GM19351 (cell line): Measurements from ENCODE around the gene HNRNPH1.

Source experiments
- ATAC-seq: cut with Tn5 transposase; IDR thresholded peaks from one replicate; pipeline ENCODE4 v1.9.1; 2021; ENCODE audit warnings: mild to moderate bottlenecking, moderate library complexity; ENCODE audit not compliant: unreplicated experiment

Gene HNRNPH1

DNA sequence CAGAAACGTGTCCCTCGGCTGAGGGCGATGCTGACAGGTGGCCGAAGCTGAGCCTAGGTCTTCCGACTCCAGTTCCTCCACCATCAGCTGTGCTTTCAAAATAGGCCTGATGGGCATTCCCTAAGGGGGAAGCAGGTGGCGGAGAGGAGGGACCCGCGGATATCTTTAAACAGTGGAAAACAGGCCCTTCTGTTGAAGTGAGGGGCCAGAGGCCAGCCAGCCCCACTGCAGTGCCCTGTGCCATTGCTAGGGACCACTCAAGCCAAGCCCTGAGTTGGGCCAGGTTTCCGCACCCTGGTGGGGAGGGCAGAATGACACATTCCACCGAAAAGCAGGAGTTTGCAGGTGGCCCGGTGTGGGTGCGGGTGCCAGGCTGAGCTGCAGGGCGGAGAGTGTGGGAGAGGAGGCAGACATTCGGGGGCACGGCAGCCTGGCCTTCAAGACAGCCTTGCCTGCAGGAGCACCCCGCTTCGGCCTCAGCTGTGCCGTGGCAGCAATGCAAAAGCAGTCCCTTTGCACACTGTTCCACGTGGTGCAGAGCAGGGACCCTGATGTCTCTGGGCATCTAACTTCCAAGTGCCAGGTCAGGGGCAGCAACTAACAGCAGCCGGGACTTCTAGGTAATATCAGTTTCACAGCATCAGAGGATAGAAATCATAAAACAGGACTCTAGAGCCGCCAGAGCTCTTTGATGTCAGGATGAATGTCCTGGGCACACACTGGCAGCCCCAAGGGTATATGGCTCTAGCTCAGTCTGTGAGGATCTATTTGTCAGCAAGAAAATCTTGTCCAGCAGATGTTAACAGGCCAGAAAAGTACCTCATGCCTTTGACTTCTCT lies 17.2 kb downstream of the HNRNPH1 start:
- ATAC-seq = no peak

DNA sequence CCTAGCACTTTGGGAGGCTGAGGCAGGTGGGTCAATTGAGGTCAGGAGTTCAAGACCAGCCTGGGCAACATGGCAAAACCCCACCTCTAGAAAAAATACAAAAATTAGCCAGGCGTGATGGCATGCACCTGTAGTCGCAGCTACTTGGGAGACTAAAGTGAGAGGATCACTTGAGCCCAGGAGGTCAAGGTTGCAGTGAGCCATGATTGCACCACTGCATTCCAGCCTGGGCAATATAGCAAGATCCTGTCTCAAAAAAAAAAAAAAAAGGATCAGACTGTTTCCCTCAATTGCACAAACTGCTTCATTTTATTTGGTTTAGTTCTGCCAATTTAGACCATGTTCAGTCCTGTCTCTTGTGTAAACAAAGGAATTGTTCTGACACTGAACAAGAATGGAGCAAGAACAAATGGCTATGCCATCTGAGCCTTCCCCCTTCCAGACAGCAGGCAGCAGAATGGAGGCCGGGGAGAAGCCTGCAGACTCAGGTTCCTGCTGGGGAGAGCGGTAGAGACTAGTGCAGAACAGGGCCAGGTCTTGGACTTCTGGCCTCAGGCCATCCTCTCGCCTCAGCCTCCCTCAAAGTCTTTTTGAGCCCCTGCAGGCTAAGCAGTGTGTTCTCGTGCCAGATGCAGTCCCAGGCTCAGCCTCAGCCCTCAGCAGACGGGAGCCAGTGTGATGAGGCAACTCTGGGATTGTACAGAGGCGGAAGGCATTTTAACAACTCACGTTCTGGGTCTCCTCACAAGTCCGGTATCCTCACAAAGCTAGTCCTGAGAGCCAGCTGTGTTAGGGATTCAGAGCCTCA lies 18.2 kb downstream of the HNRNPH1 start:
- ATAC-seq = no peak

DNA sequence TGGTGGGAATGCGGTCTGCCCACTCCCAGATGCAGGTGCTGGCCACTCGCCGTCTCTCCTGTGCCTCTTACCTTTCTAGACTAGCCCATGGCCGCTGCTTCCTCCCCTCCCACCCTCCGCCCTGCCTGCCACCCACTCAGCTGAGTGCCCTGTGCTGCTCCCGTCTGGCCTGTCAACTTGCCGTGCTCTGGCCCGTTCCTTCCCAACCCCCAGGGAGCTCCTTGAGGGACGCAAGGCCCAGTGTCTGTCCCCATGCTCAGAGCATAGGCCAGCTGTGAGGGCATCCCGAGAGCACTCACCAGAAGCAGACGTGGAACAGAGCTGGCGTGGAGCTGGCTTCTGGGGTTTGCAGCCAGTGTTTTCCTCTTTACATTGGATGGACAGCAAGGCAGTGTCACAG lies 20.2 kb downstream of the HNRNPH1 start:
- no peak for ATAC-seq

DNA sequence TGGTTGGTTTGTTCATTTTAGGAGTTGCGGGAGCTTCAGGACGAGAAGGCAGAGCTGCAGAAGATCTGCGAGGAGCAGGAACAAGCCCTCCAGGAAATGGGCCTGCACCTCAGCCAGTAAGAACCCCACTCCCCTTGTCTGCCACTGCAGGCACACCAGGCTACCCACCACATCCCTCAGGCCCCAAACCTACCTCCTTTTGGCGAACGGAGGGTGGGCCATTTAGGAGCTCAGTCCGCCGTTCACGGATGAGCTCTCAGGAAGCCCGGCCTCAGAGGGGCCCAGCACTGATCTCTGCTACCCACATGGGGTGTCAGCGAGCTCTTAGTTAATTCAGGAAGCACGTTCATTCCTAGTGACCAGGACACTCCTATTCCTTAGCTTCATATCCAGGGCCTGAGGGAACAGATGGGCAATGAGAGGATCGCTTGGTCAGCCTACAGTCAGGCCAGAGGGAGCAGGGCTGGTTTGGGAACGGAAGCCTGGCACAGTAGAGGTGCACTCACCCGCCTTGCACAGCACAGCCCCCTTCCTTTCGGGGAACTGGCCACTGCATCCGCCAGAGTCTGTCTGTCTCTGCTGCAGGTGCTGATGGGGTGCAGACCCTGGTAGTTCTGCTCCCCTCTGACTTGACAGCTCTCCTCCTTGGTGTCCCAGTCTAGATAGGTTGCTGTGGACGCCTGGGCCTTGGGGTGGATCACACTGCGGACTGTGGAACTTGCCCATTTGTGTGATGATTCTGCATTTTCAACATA lies 21.4 kb downstream of the HNRNPH1 start:
- no peak for ATAC-seq

DNA sequence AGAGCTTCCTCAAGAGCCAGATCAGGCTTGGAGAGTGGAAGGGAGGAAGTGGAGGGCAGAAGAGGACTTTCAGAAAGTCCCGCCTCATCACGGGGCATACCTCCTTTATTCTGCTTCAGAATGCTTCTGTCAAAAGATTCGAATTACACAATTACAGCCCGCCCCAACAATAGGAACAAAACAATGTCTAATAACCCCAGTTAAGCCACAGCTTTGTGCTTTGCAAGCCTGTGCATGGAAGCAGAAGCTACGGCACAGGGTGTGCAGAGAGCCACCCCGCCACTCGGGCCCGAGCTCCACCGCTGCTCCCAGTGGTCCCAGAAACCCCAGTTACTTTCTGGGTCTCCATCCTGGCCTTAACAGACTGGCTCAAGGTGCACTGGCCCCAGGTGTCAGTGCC lies 23.5 kb downstream of the HNRNPH1 start:
- no peak for ATAC-seq

DNA sequence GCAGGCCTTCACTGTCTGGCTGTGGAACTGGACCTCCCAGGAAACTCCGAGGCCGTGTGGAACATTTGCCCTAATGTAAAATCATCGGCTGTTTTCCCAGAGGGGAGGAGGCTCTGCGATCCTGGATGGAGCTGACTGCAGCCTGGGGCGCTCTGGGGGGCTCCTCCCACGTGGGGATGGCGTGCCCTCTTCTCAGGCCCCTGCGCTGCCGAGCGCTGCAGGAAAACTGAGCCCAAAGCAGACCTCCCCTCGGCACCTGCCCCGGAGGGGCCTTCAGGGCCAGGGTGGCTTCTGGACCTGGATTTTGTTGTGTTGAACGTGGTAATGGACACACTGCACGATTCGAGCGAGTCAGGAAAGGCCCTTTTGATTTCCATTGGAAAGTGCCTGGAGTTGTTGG lies 23.9 kb downstream of the HNRNPH1 start:
- ATAC-seq = no peak

DNA sequence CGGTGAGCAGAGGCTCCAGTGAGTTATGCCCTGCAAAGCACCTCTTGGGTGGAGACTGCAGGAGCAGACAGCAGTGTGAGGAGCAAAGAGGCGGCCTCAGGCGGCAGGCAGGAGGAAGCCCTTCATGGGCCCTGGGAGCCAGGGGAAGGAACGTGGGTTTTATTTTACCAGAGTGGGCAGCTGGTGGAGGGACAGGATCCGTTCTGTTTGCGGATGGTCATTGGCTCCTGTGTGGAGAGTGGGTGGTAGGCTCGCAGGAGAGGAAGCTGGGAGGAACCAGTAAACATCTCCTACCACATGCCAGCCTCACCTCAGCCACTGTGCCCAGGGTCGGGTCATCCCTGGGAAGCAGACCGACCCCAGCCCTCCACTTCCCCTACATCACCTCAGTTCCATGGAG lies 24.4 kb downstream of the HNRNPH1 start:
- ATAC-seq = no peak

DNA sequence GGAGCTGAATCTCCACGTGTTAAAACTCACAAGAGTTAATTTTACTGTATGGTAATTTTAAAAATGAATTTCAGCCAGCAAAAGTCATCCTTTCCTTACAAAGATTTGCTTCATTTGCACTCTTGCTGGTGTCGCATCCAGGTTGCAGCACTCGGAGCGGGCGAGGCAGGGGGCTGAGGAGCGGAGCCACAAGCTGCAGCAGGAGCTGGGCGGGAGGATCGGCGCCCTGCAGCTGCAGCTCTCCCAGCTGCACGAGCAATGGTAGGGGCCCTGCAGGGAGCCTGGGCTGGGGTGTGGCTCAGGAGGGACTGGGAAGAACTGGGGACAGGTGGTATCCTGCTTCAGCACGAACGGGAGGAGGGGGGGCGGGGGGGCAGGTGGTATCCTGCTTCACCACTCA lies 27.1 kb downstream of the HNRNPH1 start:
- no peak for ATAC-seq

DNA sequence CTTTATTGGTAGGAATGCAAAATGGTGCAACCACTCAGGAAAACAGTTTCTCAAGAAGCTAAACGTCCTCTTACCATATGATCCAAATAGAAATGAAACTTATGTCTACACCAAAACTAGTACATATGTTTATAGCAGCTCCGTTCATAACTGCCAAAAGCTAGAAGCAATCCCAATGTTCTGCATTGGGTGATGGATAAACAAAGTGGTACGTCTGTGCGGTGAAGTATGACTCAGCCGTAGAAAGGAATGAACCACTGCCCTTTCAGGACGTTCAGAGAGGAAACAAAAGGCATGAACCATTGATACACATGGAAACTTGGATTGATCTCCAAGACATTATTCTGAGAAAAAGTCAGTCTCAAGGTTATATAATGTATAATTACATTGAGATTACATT lies 27.6 kb downstream of the HNRNPH1 start:
- no peak for ATAC-seq

DNA sequence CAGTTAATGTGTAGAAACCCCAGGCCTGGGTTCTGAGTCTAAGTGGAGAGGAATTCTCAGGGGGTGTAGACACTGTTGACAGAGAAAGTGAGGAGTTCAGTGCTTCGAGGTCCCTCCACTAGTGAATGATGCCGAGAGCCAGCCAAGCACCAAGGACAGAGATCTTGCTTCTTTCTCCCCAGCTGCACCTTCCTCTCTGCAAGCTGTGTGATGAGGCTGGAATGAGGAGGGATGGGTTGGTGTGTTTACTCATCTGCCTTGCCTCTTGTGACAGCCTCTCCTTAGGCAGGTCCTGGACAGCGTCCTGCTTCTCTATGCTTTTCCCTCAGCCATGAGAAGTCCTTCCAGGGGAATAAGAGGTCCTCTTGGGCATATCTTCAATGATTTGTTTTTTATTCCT lies 35.3 kb downstream of the HNRNPH1 start:
- no peak for ATAC-seq

DNA sequence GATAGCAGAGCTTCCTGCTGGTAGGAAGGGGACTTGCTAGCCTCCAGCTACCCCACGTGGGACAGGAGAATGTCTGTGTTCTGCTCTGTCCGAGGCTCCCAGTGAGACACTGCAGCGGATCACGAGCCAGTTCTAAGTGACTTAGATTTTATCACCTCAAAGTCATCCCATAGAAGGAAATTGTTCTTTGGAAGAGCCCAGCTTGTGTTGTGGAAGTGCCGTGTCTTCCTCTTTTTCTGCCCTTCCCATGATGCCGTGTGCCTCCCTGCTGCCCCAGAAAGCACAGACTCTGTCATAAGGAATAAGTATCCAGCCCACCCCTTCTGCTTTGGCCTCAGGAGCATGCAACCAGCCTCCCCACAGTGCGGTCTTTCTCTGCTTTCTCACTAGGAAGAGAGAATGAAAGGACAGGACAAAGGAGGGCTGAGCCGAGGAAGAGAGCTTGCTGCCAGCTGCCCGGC lies 37.5 kb downstream of the HNRNPH1 start:
- no peak for ATAC-seq

DNA sequence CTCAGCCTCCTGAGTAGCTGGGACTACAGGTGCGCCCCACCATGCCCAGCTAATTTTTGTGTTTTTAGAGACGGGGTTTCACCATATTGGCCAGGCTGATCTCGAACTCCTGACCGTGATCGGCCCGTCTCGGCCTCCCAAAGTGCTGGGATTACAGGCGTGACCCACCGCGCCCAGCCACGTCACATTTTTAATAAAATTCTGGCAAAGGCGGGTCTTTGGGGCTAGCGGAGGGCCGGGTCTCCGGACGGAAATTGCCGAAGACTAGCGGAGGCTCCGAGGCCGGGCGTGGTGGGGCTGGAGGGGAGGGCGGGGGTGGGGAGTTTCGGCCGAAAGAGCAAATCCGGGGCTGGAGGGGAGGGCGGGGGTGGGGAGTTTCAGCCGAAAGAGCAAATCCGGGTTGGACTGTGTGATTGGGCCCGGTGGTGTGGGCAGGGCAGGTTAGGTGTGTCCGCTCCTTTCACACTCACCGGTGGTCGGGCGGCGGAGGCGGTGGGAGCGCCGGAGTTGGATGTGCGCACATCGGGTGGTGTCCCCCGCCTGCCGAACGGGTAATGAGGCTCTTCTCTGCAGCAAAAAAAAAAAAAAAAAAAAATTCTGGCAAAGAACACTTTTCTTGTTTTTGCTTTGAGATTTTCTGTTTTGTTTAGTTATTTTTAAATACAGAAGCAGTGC lies 46.0 kb downstream of the HNRNPH1 start:
- no peak for ATAC-seq

DNA sequence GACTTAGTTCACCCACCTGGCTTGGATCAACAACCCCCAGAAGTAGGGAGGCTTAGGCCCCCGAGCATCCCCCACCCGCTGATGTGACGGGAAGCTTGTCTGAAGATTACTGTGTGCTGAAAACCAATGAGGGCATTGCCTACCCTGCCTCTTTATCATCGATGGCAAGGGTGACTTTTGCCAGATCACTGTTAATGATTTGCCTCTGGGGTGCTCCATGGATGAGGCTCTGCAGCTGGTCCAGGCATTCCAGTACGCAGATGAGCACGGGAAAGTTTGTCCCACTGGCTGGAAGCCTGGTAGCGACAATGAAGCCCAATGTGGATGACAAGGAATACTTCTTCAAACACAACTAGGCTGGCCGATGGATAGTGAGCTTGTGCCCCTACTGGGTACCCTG lies 51.1 kb downstream of the HNRNPH1 start:
- ATAC-seq = no peak

DNA sequence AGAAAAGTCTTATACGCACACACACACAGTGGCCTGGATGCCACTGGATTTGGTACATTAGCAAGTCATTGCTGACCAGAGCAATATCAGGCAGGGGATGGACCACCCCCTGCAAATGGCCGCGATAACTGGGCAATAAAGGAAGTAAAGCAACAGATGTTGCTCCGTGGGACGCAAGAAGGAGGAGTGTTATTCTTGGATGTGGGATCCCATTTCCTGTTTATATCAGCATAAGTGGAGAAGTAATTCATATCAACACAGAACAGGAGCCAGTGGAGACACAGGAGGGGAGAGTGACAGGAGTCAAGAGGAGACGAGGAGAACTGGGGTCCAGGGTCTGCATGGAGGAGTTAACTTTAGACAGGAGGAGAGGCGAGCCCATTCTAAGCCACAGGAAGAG lies 54.8 kb downstream of the HNRNPH1 start:
- no peak for ATAC-seq

DNA sequence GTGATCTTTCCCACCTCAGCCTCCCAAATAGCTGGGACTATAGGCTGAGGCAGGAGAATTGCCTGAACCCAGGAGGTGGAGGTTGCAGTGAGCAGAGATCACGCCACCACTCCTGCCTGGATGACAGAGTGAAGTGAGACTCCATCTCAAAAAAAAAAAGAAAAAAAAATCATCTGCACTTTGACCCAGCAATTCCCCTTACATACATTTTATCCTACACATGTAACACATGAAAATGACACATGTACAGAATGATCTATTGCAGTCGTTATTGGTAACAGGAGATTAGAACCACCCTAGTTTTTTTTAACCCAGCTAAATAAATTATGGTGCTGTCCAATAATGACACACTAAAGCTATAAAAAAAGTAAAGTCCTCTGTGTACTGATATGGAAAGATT lies 58.9 kb downstream of the HNRNPH1 start:
- ATAC-seq = no peak
